ENCODE results near the gene BPIFB4. TPM values are rescaled to one million over a fixed set of nuclear protein-coding genes. Genes with fewer than 3 reads are reported as not detected.

BPIFB4 gene
- total and polyA plus RNA-seq, 2 experiments from 2014 or later: not detected

- peaks cover 42% of the 10 kb centered on the region for H3K27me3 ChIP-seq (replicated peaks; ENCODE audit: insufficient read depth)
- no peak for TF ChIP-seq EZH2 (IDR thresholded peaks at IDR 0.05; ENCODE audit: insufficient read depth, poor library complexity, severe bottlenecking)
- TF ChIP-seq EZH2phosphoT487 (IDR thresholded peaks at IDR 0.05; ENCODE audit: insufficient read depth, low read depth): no peak
- no peak overlapping the region for H3K9ac ChIP-seq
- no peaks in the 10 kb centered on the region for H4K20me1 ChIP-seq (ENCODE audit: insufficient read depth)
- in situ Hi-C loops (cut with MboI): no loop called here
- H3K9me2 ChIP-seq (ENCODE audit: insufficient read depth): no peaks in the 10 kb centered on the region
- no peaks in the 10 kb centered on the region for H3K4me1 ChIP-seq (ENCODE audit: insufficient read depth)
- H3K4me3 ChIP-seq: no peak overlapping the region
- H3K27ac ChIP-seq: no peak overlapping the region
- H2AFZ ChIP-seq: no peak overlapping the region
- H3F3A ChIP-seq (ENCODE audit: insufficient read depth): no peaks in the 10 kb centered on the region
- no peaks in the 10 kb centered on the region for H3K9me3 ChIP-seq (ENCODE audit: low read depth)
- H3K36me3 ChIP-seq (ENCODE audit: low read depth): no peaks in the 10 kb centered on the region
- no peak for DNase-seq
- no peak overlapping the region for H3K4me2 ChIP-seq (ENCODE audit: unreplicated experiment)
- 75 to 76% methylated on average over 9 to 15 of the region's 15 CpGs for WGBS, 2 experiments (ENCODE audit: low coverage in 1 of 2, low lambda C conversion rate in 2 of 2, missing lambda C conversion rate in 2 of 2)
- no peaks in the 10 kb centered on the region for H3K79me2 ChIP-seq (ENCODE audit: insufficient read depth)
Measured at GRCh38 chr20:33084722-33085121, 5.3 kb downstream of the BPIFB4 start.

GRCh38 chr20:33086052-33086722 is 6.7 kb downstream of the BPIFB4 start:
- Histone ChIP-seq H3K4me2 (ENCODE audit: unreplicated experiment) (no peak overlapping the region), H3K79me2 (ENCODE audit: insufficient read depth) (no peaks in the 10 kb centered on the region), H3K27ac (no peak overlapping the region), H3K36me3 (ENCODE audit: low read depth) (no peaks in the 10 kb centered on the region), H3K4me3 (no peak overlapping the region), H3K9me3 (ENCODE audit: low read depth) (no peaks in the 10 kb centered on the region), H2AFZ (no peak overlapping the region), H3K9ac (no peak overlapping the region), H3K27me3 (replicated peaks; ENCODE audit: insufficient read depth) (peaks cover 49% of the 10 kb centered on the region), H3F3A (ENCODE audit: insufficient read depth) (no peaks in the 10 kb centered on the region), H4K20me1 (ENCODE audit: insufficient read depth) (no peaks in the 10 kb centered on the region), H3K4me1 (ENCODE audit: insufficient read depth) (no peaks in the 10 kb centered on the region), H3K9me2 (ENCODE audit: insufficient read depth) (no peaks in the 10 kb centered on the region)
- 58 to 61% methylated on average over 14 of the region's 14 CpGs for WGBS, 2 experiments (ENCODE audit: low coverage in 1 of 2, low lambda C conversion rate in 2 of 2, missing lambda C conversion rate in 2 of 2)
- in situ Hi-C loops (cut with MboI): no loop called here
- TF ChIP-seq EZH2phosphoT487 (IDR thresholded peaks at IDR 0.05; ENCODE audit: insufficient read depth, low read depth) (no peak), EZH2 (IDR thresholded peaks at IDR 0.05; ENCODE audit: insufficient read depth, poor library complexity, severe bottlenecking) (no peak)
- no peak for DNase-seq

GRCh38 chr20:33091147-33091546 is 11.7 kb downstream of the BPIFB4 start:
- Histone ChIP-seq H3K79me2 (ENCODE audit: insufficient read depth) (no peaks in the 10 kb centered on the region), H3K36me3 (ENCODE audit: low read depth) (no peaks in the 10 kb centered on the region), H2AFZ (no peak overlapping the region), H3K4me1 (ENCODE audit: insufficient read depth) (no peaks in the 10 kb centered on the region), H3K9ac (no peak overlapping the region), H3K4me2 (ENCODE audit: unreplicated experiment) (no peak overlapping the region), H3F3A (ENCODE audit: insufficient read depth) (no peaks in the 10 kb centered on the region), H3K9me3 (ENCODE audit: low read depth) (no peaks in the 10 kb centered on the region), H4K20me1 (ENCODE audit: insufficient read depth) (no peaks in the 10 kb centered on the region), H3K9me2 (ENCODE audit: insufficient read depth) (no peaks in the 10 kb centered on the region), H3K27ac (no peak overlapping the region), H3K4me3 (no peak overlapping the region), H3K27me3 (replicated peaks; ENCODE audit: insufficient read depth) (peaks cover 31% of the 10 kb centered on the region)
- TF ChIP-seq EZH2 (IDR thresholded peaks at IDR 0.05; ENCODE audit: insufficient read depth, poor library complexity, severe bottlenecking): no peak
- in situ Hi-C loops (cut with MboI): no loop called here
- DNase-seq: no peak
- 37 to 52% methylated on average over 3 of the region's 3 CpGs for WGBS, 2 experiments (ENCODE audit: low coverage in 1 of 2, low lambda C conversion rate in 2 of 2, missing lambda C conversion rate in 2 of 2)

- no peaks in the 10 kb centered on the region for H3F3A ChIP-seq (ENCODE audit: insufficient read depth)
- H3K9me2 ChIP-seq (ENCODE audit: insufficient read depth): no peaks in the 10 kb centered on the region
- no peak overlapping the region for H3K4me2 ChIP-seq (ENCODE audit: unreplicated experiment)
- TF ChIP-seq EZH2phosphoT487 (IDR thresholded peaks at IDR 0.05; ENCODE audit: insufficient read depth, low read depth) (no peak), EZH2 (IDR thresholded peaks at IDR 0.05; ENCODE audit: insufficient read depth, poor library complexity, severe bottlenecking) (no peak)
- no peaks in the 10 kb centered on the region for H3K79me2 ChIP-seq (ENCODE audit: insufficient read depth)
- H3K27ac ChIP-seq: no peak overlapping the region
- in situ Hi-C loops (cut with MboI): no loop called here
- H3K4me3 ChIP-seq: no peak overlapping the region
- H3K9ac ChIP-seq: no peak overlapping the region
- no peak for DNase-seq
- no peaks in the 10 kb centered on the region for H3K9me3 ChIP-seq (ENCODE audit: low read depth)
- H3K4me1 ChIP-seq (ENCODE audit: insufficient read depth): no peaks in the 10 kb centered on the region
- no peaks in the 10 kb centered on the region for H3K36me3 ChIP-seq (ENCODE audit: low read depth)
- peaks cover 27% of the 10 kb centered on the region for H3K27me3 ChIP-seq (replicated peaks; ENCODE audit: insufficient read depth)
- 62 to 73% methylated on average over 3 of the region's 3 CpGs for WGBS, 2 experiments (ENCODE audit: low coverage in 1 of 2, low lambda C conversion rate in 2 of 2, missing lambda C conversion rate in 2 of 2)
- H4K20me1 ChIP-seq (ENCODE audit: insufficient read depth): no peaks in the 10 kb centered on the region
- no peak overlapping the region for H2AFZ ChIP-seq
Measured at GRCh38 chr20:33091693-33092092, 12.2 kb downstream of the BPIFB4 start.

Measured in GM23248 (cell line).